DOHH2 (cell line): ENCODE measurements around the gene TBRG1.

ENCODE experiments used
- H3F3A ChIP-seq: fragments of 200-600 bp; sonication (generic), shearing (Covaris generic); 2 replicates; pipeline ENCODE4 v1.6.0; 2016; ENCODE audit warnings: antibody characterized with exemption, mild to moderate bottlenecking; ENCODE audit not compliant: control insufficient read depth, insufficient read depth
- H3K27ac ChIP-seq: fragments of 200-600 bp; sonication (generic); 2 replicates; pipeline ENCODE4 v1.5.1; 2014; ENCODE audit warnings: low read depth, mild to moderate bottlenecking, low read length, moderate library complexity
- H3K27me3 ChIP-seq: fragments of 200-600 bp; sonication (generic); 2 replicates; pipeline ENCODE4 v1.6.1; 2014; ENCODE audit warnings: mild to moderate bottlenecking, low read length, mixed read lengths; ENCODE audit not compliant: control insufficient read depth
- H3K36me3 ChIP-seq: fragments of 200-600 bp; sonication (generic); 2 replicates; pipeline ENCODE4 v1.6.1; 2014; ENCODE audit warnings: mild to moderate bottlenecking, low read length, moderate library complexity, mixed read lengths; ENCODE audit not compliant: control insufficient read depth
- H3K4me1 ChIP-seq: fragments of 200-600 bp; sonication (generic); 2 replicates; pipeline ENCODE4 v1.6.1; 2014; ENCODE audit warnings: mild to moderate bottlenecking, low read length, mixed read lengths; ENCODE audit not compliant: control insufficient read depth
- H3K4me2 ChIP-seq: fragments of 200-600 bp; sonication (generic); 2 replicates; pipeline ENCODE4 v1.6.0; 2014; ENCODE audit warnings: mild to moderate bottlenecking, low read length, moderate library complexity
- H3K4me3 ChIP-seq: fragments of 200-600 bp; sonication (generic); 2 replicates; pipeline ENCODE4 v1.5.1; 2014; ENCODE audit warnings: mild to moderate bottlenecking, low read length, mixed read lengths
- H3K79me2 ChIP-seq: fragments of 200-600 bp; sonication (generic); 2 replicates; pipeline ENCODE4 v1.6.1; 2014; ENCODE audit warnings: mild to moderate bottlenecking, low read length, mixed read lengths; ENCODE audit not compliant: control insufficient read depth
- H3K9me2 ChIP-seq: fragments of 200-600 bp; sonication (generic); replicated peaks from 2 replicates; pipeline ENCODE4 v1.6.1; 2014; ENCODE audit warnings: mild to moderate bottlenecking, low read length, mixed read lengths; ENCODE audit not compliant: control insufficient read depth
- H3K9me3 ChIP-seq: fragments of 200-600 bp; sonication (generic); 2 replicates; pipeline ENCODE4 v1.6.1; 2014; ENCODE audit warnings: antibody characterized with exemption, low read length, mixed read lengths; ENCODE audit not compliant: control insufficient read depth, insufficient read depth
- H4K20me1 ChIP-seq: fragments of 200-600 bp; sonication (generic); 2 replicates; pipeline ENCODE4 v1.6.0; 2014; ENCODE audit warnings: low read depth, mild to moderate bottlenecking, antibody characterized with exemption, low read length, moderate library complexity; ENCODE audit not compliant: control insufficient read depth, insufficient read depth
- EZH2phosphoT487 ChIP-seq: fragments of 200-600 bp; sonication (generic); IDR thresholded peaks from 2 replicates; pipeline ENCODE4 v1.6.1; 2017; ENCODE audit warnings: borderline replicate concordance, mild to moderate bottlenecking, antibody characterized with exemption, low read length, moderate library complexity, mixed read lengths
- TF ChIP-seq, protein P1 (sequence below): fragments of 200-600 bp; sonication (generic); IDR thresholded peaks from one replicate; pipeline ENCODE4 v1.5.1; 2014; ENCODE audit warnings: antibody characterized with exemption, mild to moderate bottlenecking, low read depth, low read length; ENCODE audit not compliant: poor library complexity, severe bottlenecking

TBRG1 gene

GRCh38 chr11:124608147-124608546, 14.5 kb upstream of the TBRG1 start:
- no peak overlapping the region for H3K4me2 ChIP-seq
- no peaks in the 10 kb centered on the region for H3K9me3 ChIP-seq
- H4K20me1 ChIP-seq, result no peaks in the 10 kb centered on the region
- no peaks in the 10 kb centered on the region for H3K79me2 ChIP-seq
- H3K4me1 ChIP-seq, result no peaks in the 10 kb centered on the region
- no peak overlapping the region for H3K4me3 ChIP-seq
- TF ChIP-seq EZH2phosphoT487, result no peak
- TF ChIP-seq, protein P1, sequence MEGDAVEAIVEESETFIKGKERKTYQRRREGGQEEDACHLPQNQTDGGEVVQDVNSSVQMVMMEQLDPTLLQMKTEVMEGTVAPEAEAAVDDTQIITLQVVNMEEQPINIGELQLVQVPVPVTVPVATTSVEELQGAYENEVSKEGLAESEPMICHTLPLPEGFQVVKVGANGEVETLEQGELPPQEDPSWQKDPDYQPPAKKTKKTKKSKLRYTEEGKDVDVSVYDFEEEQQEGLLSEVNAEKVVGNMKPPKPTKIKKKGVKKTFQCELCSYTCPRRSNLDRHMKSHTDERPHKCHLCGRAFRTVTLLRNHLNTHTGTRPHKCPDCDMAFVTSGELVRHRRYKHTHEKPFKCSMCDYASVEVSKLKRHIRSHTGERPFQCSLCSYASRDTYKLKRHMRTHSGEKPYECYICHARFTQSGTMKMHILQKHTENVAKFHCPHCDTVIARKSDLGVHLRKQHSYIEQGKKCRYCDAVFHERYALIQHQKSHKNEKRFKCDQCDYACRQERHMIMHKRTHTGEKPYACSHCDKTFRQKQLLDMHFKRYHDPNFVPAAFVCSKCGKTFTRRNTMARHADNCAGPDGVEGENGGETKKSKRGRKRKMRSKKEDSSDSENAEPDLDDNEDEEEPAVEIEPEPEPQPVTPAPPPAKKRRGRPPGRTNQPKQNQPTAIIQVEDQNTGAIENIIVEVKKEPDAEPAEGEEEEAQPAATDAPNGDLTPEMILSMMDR, result no peak
- H3K27me3 ChIP-seq, result peaks cover 4% of the 10 kb centered on the region; the same call in 1 of the 2 replicates
- no peaks in the 10 kb centered on the region for H3K36me3 ChIP-seq
- no peaks in the 10 kb centered on the region for H3K9me2 ChIP-seq
- no peak overlapping the region for H3K27ac ChIP-seq
- H3F3A ChIP-seq, result no peaks in the 10 kb centered on the region

DNA sequence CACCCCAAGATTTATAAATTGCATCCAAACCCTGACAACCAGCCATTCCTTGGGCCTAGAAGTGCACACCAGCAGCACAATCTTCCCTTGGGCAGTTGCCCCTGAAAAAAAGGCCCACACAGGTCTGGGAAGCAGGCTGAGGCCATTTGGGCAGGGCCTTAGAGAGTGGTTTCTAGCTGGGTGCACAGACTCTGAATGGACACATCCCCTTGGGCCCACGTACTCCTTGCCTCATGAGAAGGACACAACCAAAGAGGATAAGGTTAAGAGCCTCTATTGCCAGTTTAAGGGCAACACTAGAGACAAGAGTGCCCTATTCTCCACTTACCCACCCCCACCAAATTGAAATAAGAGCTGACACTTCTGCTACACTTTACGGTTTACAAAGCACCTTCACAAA, 12.4 kb upstream of the TBRG1 start:
- no peaks in the 10 kb centered on the region for H3F3A ChIP-seq
- H3K27ac ChIP-seq, result no peak overlapping the region
- H3K79me2 ChIP-seq, result no peaks in the 10 kb centered on the region
- no peaks in the 10 kb centered on the region for H3K9me2 ChIP-seq
- H3K9me3 ChIP-seq, result no peaks in the 10 kb centered on the region
- no peak overlapping the region for H3K4me2 ChIP-seq
- no peaks in the 10 kb centered on the region for H3K4me1 ChIP-seq
- H3K27me3 ChIP-seq, result peaks cover 3% of the 10 kb centered on the region; the same call in 1 of the 2 replicates
- no peaks in the 10 kb centered on the region for H3K36me3 ChIP-seq
- no peak for TF ChIP-seq EZH2phosphoT487
- TF ChIP-seq, protein P1, result no peak
- no peaks in the 10 kb centered on the region for H4K20me1 ChIP-seq
- no peak overlapping the region for H3K4me3 ChIP-seq

- Histone ChIP-seq H3K4me1 (no peaks in the 10 kb centered on the region), H4K20me1 (no peaks in the 10 kb centered on the region), H3K36me3 (no peaks in the 10 kb centered on the region), H3K4me2 (no peak within 1 kb of the TSS), H3K9me2 (no peaks in the 10 kb centered on the region), H3K4me3 (no peak within 1 kb of the TSS), H3K27me3 (peaks cover 3% of the 10 kb centered on the region; the same call in 1 of the 2 replicates), H3K79me2 (no peaks in the 10 kb centered on the region), H3K27ac (no peak within 1 kb of the TSS), H3F3A (no peaks in the 10 kb centered on the region), H3K9me3 (no peaks in the 10 kb centered on the region)
- TF ChIP-seq, protein P1, result no peak
- TF ChIP-seq EZH2phosphoT487, result no peak
Measured at GRCh38 chr11:124611064-124611463, 11.6 kb upstream of the TBRG1 start, which contains the start of gene PANX3. Gene PANX3 (plus strand): TSS chr11:124611428. CDS start chr11:124611557, 129 bp downstream.

GRCh38 chr11:124612045-124612444, 10.6 kb upstream of the TBRG1 start:
- Histone ChIP-seq H3F3A (no peaks in the 10 kb centered on the region), H3K4me2 (no peak overlapping the region)
- TF ChIP-seq EZH2phosphoT487, result no peak
- TF ChIP-seq, protein P1, result no peak

More at GRCh38 chr11:124612045-124612444, 10.6 kb upstream of the TBRG1 start:
- no peaks in the 10 kb centered on the region for H3K79me2 ChIP-seq
- no peaks in the 10 kb centered on the region for H3K36me3 ChIP-seq
- H3K9me3 ChIP-seq, result no peaks in the 10 kb centered on the region
- no peaks in the 10 kb centered on the region for H4K20me1 ChIP-seq
- no peaks in the 10 kb centered on the region for H3K9me2 ChIP-seq
- no peak overlapping the region for H3K27ac ChIP-seq
- H3K4me1 ChIP-seq, result no peaks in the 10 kb centered on the region
- no peak overlapping the region for H3K4me3 ChIP-seq
- H3K27me3 ChIP-seq, result peaks cover 3% of the 10 kb centered on the region; the same call in 1 of the 2 replicates
